ENCODE measurements around the gene SEMA3D.

DNA sequence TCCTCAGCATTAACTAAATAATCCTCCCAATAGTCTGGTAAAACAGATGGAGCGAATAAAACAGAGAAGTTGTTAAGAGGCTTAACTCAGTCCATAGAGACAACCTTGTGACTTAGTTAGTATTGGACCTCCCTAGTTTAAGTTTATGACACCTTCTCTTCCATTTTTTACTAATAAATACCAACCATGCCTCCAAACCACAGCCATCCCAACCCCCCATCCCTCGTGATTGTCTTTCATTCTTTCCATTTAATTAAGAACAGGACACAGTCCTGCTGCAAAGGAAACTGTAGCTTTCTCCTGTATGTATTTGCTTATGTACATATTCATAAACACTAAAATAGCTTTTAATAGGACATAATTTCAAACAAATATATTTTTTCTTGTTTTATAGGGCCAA, 238.2 kb downstream of the SEMA3D start:
- TF ChIP-seq, protein P1, sequence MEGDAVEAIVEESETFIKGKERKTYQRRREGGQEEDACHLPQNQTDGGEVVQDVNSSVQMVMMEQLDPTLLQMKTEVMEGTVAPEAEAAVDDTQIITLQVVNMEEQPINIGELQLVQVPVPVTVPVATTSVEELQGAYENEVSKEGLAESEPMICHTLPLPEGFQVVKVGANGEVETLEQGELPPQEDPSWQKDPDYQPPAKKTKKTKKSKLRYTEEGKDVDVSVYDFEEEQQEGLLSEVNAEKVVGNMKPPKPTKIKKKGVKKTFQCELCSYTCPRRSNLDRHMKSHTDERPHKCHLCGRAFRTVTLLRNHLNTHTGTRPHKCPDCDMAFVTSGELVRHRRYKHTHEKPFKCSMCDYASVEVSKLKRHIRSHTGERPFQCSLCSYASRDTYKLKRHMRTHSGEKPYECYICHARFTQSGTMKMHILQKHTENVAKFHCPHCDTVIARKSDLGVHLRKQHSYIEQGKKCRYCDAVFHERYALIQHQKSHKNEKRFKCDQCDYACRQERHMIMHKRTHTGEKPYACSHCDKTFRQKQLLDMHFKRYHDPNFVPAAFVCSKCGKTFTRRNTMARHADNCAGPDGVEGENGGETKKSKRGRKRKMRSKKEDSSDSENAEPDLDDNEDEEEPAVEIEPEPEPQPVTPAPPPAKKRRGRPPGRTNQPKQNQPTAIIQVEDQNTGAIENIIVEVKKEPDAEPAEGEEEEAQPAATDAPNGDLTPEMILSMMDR (IDR thresholded peaks at IDR 0.05): no peak
- TF ChIP-seq POLR2AphosphoS5 (IDR thresholded peaks at IDR 0.05): no peak

Measured in breast epithelium (tissue), 3 donors.